GM12801 (cell line): ENCODE data around the gene TMEM92.

Experiments used
- CTCF ChIP-seq: IDR thresholded peaks from one replicate; pipeline ENCODE4 v1.5.1; 2011; ENCODE audit warnings: control low read depth; ENCODE audit not compliant: insufficient read length; ENCODE audit errors: extremely low read depth

Gene TMEM92

DNA sequence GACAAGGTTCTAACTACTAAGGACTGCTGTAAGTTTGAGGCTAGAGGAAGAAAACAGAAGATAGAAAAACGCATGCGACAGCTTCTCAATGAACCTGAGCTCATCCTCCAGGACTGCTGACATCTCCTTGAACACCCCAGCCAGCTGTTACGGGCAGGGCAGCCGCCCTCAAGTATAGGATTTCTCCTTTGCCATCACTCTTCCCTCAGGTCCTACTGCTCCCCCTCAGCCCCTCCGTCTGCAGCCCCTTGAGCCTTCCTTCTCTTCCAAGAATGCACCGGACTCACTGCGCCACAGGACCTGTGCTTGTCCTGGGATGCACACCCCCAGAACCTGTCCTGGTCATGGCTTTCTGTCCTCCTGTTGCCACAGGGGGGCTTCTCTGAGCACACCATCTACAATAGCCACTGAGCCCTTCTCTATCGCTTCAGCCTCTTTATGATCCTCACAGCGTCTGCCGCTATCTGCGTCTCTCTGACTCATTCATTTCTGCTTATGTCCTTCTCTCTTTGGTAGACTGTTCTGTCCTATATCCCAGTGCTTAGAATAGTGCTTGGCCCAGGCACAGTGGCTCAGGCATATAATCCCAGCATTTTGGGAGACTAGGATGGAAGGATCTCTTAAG, 56.0 kb downstream of the TMEM92 start:
- TF ChIP-seq CTCF = no peak
